ENCODE results near the gene ZNG1E.
A peak's percentile ranks its signal among the peaks of the same experiment; 100 is the strongest.
"Not testable (repeated sequence)": the region's sequence is repeated elsewhere in the genome, so short reads cannot be mapped to it uniquely, and the experiment has no call there.

The ZNG1E gene

GRCh38 chr9:65675589-65676021 is at the start of gene ZNG1E:
ZNG1E (plus strand) TSS chr9:65675928; CDS start chr9:65675977, 49 bp downstream.
- DNase-seq (ENCODE audit: low read depth), result peak; percentile 24

- DNase-seq (ENCODE audit: low read depth), result not testable (repeated sequence)
Observed at GRCh38 chr9:65673579-65673978, 2.1 kb upstream of the ZNG1E start.

GRCh38 chr9:65675018-65675417 is 710 bp upstream of the ZNG1E start:
- not testable (repeated sequence) for DNase-seq (ENCODE audit: low read depth)

- not testable (repeated sequence) for DNase-seq (ENCODE audit: low read depth)
Observed at GRCh38 chr9:65676389-65676788, 661 bp downstream of the ZNG1E start.

GRCh38 chr9:65678533-65678932 is 2.8 kb downstream of the ZNG1E start:
- not testable (repeated sequence) for DNase-seq (ENCODE audit: low read depth)

- not testable (repeated sequence) for DNase-seq (ENCODE audit: low read depth)
Observed at GRCh38 chr9:65703550-65703949, 27.8 kb downstream of the ZNG1E start.

- not testable (repeated sequence) for DNase-seq (ENCODE audit: low read depth)
Observed at GRCh38 chr9:65714445-65714844, 38.7 kb downstream of the ZNG1E start.

- DNase-seq (ENCODE audit: low read depth), result not testable (repeated sequence)
Observed at GRCh38 chr9:65737096-65737564, 61.4 kb downstream of the ZNG1E start, which contains the start of gene FOXD4L4. FOXD4L4 (plus strand) TSS chr9:65737146; CDS start chr9:65737146, 0 bp downstream.

- not testable (repeated sequence) for DNase-seq (ENCODE audit: low read depth)
Observed at GRCh38 chr9:65738133-65738532, 62.4 kb downstream of the ZNG1E start.

Data from HS-27A (cell line).